Vagina (tissue), 2 donors: ENCODE measurements around the gene RAB27A.

Experiments
- CTCF ChIP-seq, 3 experiments: fragments of 450-650 bp in 2 of 3; fragments of 200-600 bp in 1 of 3; sonication (generic) in 1 of 3; IDR thresholded peaks; one replicate each; pipeline ENCODE4 v1.5.1; 2017 to 2019; ENCODE audit warnings: antibody characterized with exemption in 3 of 3, mild to moderate bottlenecking in 2 of 3, moderate library complexity in 2 of 3
- POLR2AphosphoS5 ChIP-seq, 2 donors: sonication (generic); formaldehyde crosslinking; IDR thresholded peaks; one replicate each; pipeline ENCODE4 v1.9.0; 2017; ENCODE audit warnings: antibody characterized with exemption in 2 of 2, mild to moderate bottlenecking in 2 of 2, low read depth in 1 of 2; ENCODE audit not compliant: insufficient read depth in 1 of 2

GRCh38 chr15:55186331-55186730, 103.3 kb downstream of the RAB27A start:
- TF ChIP-seq CTCF (IDR thresholded peaks at IDR 0.05) (no peak), POLR2AphosphoS5 (IDR thresholded peaks at IDR 0.05; ENCODE audit: insufficient read depth in 1 of 2, low read depth in 1 of 2) (no peak)
